HG03103 (cell line): ENCODE data around the gene PTPN22.
A peak's percentile ranks its signal among the peaks of the same experiment; 100 is the strongest.
"Not testable (repeated sequence)": the region's sequence is repeated elsewhere in the genome, so short reads cannot be mapped to it uniquely, and the experiment has no call there.

Source experiments
- ATAC-seq: cut with Tn5 transposase; IDR thresholded peaks from one replicate; pipeline ENCODE4 v1.9.1; 2021; ENCODE audit warnings: low read depth; ENCODE audit not compliant: unreplicated experiment

Gene PTPN22

DNA sequence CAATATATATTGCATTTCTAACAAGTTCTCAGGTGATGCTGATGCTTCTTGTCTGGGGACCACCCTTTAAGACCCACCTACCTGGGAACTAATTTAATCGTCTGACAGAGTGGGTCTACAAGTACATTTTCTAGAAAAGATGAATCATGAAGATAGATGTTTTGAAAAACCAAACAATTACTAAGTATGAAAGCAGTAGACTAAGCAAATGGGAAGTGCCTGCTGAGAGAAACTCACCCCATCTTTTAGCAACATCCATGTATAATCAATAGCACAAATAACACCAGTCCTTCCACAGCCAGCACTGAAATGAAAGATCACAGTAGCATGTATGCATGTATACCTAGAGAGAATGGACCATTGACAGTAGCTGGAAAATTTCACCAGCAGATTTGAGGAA is 17.3 kb downstream of the PTPN22 start:
- ATAC-seq, result no peak

DNA sequence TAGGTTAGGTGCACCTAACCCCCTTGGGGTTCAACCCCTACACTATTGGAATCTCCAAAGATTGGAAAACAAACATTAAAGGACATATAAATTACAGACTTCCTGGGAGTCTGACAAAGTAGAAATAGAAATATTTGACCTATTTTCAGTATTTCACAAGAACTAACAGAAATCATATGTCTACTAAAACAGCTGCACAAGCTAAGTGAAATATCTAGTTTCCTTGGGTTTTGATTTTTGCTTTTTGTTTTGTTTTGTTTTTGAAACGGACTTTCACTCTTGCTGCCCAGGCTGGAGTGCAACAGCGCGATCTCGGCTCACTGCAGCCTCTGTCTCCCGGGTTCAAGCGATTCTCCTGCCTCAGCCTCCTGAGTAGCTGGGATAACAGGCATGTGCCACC is 18.8 kb downstream of the PTPN22 start:
- not testable (repeated sequence) for ATAC-seq

DNA sequence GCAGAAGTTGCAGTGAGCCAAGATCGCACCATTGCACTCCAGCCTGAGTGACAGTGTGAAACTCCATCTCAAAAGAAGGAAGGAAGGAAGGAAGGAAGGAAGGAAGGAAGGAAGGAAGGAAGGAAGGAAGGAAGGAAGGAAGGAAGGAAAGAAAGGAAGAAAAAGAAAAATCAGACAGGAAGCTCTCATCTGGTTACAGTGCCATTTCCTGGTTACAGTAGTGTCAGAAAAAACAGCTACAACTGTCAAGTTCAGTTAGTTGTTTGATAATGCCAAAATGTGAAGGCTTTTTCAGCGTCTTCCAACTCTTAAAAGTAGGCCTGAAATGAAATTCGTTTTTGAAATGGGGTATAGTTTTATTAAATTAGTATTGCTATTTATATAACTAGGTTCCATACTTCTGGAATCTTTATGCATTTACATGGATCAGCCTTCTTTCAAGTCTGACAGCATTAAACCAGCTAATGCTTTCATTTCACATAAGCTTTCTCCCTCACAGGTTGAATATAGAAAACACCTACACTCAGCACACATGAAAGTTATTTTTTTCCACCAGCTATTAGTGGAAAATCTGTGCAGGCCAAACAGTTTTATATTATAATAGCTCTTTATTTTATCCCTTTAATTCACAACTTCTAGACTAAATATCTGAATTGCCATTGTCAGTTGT is 21.2 kb downstream of the PTPN22 start:
- ATAC-seq, result no peak

DNA sequence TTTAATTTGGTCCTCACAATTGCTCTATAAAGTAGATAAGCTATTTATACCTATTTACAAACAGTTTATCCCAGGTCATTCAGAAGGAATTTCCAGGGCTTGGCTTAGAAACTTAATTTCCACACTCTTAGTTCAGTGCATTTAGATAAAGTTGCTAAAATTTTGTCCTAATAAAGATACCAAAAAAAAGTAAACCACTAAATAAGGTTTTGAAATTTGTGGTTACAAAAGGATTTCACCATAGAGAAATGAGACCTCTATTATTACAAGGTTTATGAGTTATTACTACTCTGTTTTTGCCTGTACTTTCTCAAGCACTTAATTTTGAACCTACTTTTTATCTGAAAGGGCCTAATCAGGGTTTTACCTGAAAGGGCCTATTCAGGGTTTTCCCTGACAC is 22.4 kb downstream of the PTPN22 start:
- ATAC-seq, result no peak

DNA sequence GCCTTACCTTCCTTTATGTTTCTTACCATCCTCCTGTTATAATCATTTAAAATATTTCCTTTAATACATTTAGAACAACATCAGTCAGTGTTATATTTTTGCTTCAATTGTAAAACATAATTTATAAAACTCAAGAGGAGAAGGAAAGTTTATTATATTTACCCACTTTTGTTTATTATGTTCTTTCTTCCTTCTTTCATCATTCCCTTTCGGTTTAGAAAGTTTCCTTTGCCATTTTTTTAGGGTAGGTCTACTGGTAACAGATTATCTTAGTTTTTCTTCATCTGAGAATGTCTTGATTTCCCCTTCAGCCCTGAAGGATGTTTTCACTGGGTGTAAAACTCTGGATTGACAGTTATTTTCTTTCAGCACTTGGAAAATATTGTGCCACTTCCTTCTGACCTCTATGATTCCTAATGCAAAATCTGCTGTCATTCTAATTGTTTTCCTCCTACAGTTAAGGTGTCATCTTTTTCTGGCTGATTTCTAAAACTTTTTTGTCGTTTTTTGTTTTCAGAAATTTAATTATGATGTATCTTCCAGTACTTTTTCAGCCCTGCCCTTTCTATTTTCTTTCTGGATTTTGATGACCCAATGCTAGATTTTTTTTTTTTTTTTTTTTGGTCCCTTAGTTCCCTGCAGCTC is 25.0 kb downstream of the PTPN22 start:
- no peak for ATAC-seq

DNA sequence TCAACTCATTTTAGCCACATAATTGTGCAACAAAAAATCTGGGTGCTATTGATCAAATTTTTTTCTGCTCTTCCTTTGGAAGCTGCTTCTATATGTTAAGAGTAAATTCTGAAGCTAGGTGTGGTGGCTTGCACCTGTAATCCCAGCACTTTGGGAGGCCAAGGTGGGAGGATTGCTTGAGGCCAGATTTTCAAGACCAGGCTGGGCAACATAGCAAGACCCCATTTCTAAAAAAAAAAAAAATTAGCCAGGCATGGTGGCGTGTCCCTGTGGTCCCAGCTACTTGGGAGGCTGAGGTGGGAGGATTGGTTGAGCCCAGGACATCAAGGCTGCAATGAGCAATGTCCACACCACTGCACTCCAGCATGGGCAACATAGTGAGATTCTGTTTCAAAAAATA is 35.0 kb downstream of the PTPN22 start:
- no peak for ATAC-seq

DNA sequence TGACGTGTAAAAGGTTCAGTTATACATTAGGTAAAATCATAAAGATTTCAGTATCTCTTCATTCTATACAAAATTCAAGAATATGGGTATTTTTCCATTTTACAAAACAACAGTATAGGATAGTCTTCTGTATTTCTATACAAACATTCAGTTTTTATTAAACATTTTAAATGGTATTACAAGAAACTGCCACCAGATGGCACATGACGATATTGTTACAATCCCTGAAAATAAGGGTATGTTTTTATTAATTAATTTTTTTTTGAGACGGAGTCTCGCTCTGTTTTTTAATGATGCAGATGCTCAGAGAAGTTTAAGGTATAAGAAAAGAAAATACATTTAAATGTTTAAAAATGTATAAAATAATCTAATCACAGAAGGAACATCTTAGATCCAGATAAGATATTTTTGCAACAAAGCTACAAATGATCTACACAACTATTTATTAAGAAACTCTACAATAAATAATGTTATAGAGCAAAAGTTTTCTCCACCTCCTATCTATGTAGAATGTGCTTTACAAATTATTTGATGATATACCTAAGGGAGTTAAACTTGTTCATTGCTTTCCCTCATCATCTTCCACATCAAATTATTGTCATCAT is 35.7 kb downstream of the PTPN22 start:
- no peak for ATAC-seq

DNA sequence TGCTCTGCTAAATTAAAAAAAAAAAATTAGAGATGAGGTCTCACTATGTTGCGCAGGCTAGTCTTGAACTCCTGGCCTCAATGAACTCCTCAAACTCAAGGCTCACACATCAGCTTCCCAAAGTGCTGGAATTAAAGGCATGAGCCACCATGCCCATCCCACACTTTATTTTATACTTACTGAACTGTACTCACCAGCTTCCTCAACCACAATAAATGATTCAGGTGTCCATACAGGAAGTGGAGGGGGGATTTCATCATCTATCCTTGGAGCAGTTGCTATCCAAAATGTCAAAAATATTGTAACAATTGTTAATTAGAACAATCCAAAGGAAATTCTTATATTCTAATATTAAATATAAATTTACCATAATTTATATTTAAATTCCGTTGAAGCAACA is 36.8 kb downstream of the PTPN22 start:
- no peak for ATAC-seq

DNA sequence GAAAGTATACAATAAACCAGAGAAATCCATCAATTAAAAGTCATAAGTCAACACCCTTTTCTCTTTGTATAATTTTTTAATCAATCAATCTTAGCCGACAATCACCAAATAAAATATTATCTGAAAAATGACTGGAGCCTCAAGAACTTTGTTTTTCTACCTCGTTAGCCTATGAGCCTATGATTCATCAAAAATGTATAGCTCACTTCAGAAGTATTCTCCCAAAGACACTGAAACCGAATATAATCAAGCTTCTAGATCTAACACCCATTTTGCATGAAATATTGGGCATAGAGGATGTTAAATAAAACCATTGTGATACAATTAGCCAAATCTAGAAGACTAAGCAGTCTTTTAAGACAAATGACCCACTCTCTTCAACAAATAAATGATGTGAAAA is 41.5 kb downstream of the PTPN22 start:
- no peak for ATAC-seq

DNA sequence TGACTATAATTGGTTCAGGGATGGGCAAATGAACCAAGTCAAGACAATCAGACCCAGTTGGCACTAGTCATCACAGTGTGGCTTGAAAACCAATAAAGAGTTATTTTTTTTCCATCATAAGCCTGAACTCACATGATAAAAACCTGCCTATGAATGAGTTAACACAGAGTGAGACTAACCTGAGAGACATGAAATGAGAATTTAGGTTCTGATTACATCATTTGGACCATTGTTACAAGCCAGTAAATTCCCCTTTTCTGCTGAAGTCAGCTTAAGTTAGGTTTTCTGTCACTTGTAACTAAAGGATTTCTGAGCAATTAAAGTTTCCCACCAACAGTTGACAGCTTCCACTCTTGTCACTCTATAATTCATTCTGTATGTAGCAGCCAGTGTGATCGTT is 49.6 kb downstream of the PTPN22 start:
- no peak for ATAC-seq

DNA sequence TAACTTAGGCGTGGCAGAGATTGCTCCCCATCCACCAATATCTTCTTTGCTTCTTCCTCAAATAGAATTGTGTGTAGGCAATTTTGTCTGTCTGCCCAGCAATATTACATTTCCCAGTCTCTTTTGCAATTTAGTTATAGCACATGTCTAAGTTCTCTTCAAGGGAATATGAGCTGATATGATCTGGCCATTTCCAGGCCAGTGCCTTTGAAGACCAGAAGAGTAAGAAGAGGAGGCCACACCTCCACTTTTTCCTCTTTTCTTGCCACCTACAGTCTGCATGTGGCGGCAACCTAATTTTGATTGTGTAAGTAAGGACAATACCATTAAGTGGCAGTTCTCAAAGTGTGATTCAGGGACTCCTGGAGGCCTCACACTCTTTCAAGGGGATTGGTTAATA is 52.9 kb downstream of the PTPN22 start:
- no peak for ATAC-seq

DNA sequence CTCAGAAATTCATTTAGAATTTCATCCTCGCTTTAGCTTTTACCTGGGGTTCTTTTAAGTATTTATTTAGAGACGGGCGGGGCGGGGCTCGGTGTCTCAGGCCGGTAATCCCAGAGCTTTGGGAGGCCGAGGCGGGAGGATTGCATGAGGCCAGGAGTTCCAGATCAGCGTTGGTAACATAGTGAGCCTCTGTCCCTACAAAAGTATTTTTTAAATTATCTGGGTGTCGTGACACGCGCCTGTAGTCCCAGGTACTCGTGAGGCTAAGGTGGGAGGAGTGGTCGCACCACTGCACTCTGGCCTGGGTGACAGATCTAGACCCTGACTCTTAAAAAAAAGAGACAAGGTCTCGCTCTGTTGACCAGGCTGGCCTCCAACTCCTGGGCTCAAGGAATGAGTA is 58.3 kb downstream of the PTPN22 start:
- no peak for ATAC-seq

DNA sequence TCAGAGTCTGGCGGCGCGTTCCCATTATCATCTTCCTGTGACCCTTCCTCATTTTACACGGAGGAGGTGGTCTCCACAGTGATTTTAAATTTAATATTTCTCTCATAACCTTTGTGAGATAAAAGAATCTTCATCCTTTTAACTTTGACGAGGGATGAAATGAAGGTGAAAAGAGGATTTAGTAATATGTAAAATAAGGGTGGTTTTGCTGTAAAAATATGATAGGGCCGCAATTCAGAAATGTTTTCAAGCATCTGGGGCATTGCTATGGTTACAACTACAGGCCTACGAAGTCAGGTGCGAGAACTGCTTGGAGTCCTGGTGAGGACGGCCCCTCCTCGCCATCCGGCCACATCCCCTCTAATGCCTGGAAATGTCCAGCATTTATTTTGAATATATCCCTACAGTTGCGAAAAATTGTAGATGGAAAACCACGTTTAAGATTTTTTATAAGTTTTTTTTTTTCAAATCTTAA is 58.8 kb downstream of the PTPN22 start:
- no peak for ATAC-seq

DNA sequence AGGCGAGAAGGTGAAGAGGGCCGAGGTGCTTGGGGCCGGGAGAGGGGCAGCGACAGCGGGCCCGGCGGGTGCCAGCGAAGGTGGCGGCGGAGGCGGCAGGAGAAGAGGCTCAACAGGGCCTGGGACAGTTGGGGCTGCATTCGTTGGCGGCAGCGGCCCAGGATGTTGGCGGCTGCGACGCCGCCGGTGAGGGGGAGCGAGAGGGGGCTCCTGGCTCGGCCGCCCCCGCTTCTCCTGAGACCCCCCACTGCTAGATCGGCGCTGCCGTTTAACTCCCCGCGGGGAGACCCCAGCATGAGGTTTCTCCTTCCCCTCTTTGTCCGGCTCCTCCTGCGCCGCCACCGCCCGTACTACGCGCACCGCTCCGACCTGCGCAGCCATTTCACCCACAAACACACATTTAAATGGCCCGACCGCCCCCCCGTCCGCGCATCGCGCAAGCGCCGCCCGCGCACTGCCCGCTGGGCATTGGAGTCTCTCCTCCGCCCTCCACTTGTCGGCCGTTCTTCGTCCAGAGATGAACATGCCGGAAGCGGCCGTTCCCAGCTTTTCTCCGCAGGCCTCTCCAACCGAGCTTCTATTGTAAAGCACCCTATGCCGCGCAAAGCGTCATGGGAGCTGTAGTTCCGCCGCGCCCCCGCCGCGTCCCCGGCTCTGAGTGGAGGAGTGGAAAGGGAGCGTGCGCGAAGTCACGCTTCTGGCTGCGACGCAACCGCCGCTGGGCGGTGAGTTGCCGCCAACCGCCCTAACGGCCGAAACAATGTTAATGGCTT is 59.4 kb downstream of the PTPN22 start, which contains the start of gene RSBN1:
RSBN1 (minus strand) TSS at position 589 of the 773 bp plus-strand sequence; CDS start at position 525, 64 bp downstream.
- ATAC-seq, result peak; percentile 92

DNA sequence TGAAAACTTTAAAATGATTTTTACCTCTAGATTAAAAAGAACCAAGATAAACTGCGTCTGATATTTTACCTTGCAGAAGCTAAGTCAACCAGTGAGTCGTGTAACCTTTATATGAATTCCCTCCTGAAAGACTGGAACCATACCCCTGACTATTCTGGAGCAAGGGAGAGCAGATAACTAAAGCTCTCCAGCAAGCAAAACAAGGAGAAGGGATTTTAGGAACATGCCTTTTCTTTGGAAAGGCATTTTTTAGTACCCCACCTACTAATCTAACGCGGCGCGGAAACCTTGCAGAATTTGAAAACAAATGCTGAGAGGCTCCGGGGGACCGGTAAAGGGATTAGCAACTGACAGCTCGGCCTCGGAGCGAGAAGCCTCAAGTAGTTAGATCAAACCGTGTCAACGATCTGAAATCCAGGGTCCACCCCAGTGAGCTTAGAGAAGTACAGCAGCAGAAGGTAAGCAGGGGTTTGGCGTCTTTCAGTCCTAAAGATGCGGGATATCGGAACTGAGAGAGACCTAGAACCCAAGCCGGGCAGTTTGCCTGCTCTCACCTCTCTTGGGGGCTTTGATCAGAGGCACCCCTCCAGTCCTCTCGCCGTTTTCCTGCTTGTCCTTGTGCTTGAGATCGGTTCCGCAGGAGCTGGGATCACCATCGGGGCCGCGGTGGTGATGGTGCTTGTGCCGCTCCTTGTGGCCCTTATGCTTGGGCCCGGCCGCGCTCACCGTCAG is 60.2 kb downstream of the PTPN22 start:
- ATAC-seq, result peak; percentile 16

DNA sequence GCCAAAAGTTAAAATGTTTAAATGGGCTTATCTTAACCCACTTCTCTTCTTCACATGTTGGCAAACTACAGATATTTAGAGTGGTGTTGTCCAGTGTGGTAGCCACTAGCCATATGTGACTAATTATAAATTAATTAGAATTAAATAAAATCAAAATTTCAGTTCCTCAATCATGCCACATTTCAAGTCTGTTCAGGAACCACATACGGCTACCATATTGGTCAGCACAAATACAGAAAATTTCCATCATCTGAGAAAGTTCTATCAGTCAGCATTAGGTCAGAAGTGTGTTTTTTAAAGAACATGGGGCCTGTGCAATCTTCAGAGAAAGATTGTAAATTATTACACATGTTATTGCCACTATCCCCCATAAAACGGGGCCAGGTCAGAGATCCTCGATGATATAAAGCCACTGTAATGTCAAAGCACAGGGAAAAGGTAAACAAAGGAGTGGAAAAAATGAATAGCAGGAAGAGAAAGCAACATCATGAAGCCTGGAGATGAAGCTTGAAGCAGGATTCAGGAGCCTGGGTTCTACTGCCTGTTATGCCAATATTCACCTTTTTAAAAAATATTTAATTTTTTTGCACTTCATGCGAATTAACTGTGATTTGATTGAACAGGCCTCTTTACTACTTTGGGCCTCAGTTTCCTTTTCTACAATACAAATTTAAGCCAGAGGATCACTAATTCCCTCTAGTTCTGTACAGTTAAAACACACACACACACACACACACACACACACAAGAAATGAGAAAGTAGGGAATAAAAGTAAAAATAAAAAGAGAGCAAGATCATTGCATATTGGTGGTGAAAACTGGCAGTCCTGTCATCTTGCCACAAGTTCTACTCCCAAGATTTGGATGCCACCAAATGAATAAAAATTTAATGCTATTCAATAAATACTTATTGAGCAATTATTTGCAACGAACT is 61.6 kb downstream of the PTPN22 start:
- no peak for ATAC-seq

DNA sequence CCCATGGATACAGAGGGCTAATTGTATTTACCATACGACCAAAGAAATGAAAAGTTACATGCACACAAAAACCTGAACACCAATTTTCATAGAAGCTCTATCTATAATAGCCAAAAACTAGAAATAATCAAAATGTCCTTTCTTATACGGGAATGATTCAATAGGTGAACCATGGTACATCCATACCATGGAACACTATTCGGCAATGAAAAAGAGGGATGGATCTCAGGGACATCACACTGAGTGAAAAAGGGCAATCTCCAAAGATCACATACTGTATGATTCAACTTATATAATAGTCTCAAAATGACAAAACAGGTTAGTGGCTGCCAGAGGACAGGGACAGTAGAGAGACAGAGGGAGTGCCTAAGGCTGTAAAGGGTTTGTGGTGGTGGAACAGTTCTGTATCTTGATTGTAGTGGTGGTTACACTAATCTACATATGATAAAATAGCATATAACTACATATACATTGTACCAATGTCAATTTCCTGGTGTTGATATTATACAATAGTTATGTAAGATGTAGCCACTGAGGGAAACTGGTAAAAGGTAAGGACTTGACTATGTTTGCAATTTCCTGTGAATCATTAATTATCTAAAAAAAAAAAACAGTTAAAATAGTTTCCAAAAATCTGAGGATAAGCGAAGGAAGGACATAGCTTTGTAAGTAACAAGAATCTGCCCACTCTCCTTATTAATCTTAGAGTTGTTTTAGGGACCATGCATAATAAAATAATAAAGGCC is 62.9 kb downstream of the PTPN22 start:
- no peak for ATAC-seq

DNA sequence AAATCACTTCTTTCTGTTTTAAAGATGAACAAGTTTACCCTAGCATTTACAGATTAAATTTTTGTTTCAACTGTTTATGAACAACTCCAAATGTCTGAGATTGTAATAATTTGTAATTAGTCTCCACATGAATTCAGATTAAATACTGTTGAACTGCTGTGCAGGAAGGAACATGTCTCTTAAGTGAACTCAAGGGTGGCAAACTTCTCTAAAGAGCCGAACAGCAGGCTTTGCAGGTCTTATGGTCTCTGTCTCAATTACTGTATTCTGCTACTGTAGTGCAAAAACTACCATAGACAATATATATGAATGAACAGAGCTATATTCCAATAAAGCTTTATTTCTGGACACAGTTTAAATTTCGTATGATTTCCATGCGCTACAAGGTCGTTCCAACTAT is 65.9 kb downstream of the PTPN22 start:
- ATAC-seq, result no peak

DNA sequence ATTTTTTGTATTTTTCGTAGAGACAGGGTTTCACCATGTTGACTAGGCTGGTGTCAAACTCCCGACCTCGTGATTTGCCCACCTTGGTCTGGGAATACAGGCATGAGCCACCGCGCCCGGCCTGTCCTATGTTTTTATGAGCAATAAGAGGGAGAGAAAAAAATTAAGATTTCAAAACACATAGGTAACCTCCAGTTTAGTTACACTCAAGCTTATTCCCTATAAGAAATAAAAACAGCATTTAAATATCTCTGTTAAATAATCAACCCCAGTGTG is 66.3 kb downstream of the PTPN22 start:
- no peak for ATAC-seq
